Vagina (tissue), 2 donors: ENCODE measurements around the gene ZNF682. TPM values are rescaled to one million over a fixed set of nuclear protein-coding genes. Genes with fewer than 3 reads are reported as not detected.
"Not testable (repeated sequence)": the region's sequence is repeated elsewhere in the genome, so short reads cannot be mapped to it uniquely, and the experiment has no call there.

Experiments
- DNase-seq, 2 donors: peaks; one replicate each; pipeline ENCODE4 v3.0.0-alpha.2; 2017; ENCODE audit errors: extremely low spot score in 2 of 2
- H3K27ac ChIP-seq: fragments of 200-600 bp; sonication (generic); one replicate; pipeline ENCODE4 v1.5.1; 2019
- H3K27me3 ChIP-seq: fragments of 200-600 bp; sonication (generic); one replicate; pipeline ENCODE4 v1.5.1; 2019
- H3K36me3 ChIP-seq, 2 donors: fragments of 200-600 bp; sonication (generic); one replicate each; pipeline ENCODE4 v1.5.1; 2017 to 2019
- H3K4me1 ChIP-seq: fragments of 200-600 bp; sonication (generic); one replicate; pipeline ENCODE4 v1.5.1; 2019
- H3K4me3 ChIP-seq, 2 donors: fragments of 200-600 bp; sonication (generic); 1 replicate in 1 of 2; 2 replicates in 1 of 2; pipeline ENCODE4 v1.5.1; 2016 to 2019
- H3K9me3 ChIP-seq: fragments of 200-600 bp; sonication (generic); one replicate; pipeline ENCODE4 v1.5.1; 2019
- CTCF ChIP-seq, 3 experiments: fragments of 450-650 bp in 2 of 3; fragments of 200-600 bp in 1 of 3; sonication (generic) in 1 of 3; IDR thresholded peaks; one replicate each; pipeline ENCODE4 v1.5.1; 2017 to 2019; ENCODE audit warnings: antibody characterized with exemption in 3 of 3, mild to moderate bottlenecking in 2 of 3, moderate library complexity in 2 of 3
- POLR2A ChIP-seq, 2 donors: fragments of 450-650 bp; IDR thresholded peaks; one replicate each; pipeline ENCODE4 v1.6.1; 2017; ENCODE audit warnings: antibody characterized with exemption in 2 of 2, mild to moderate bottlenecking in 2 of 2, moderate library complexity in 2 of 2
- POLR2AphosphoS5 ChIP-seq, 2 donors: sonication (generic); formaldehyde crosslinking; IDR thresholded peaks; one replicate each; pipeline ENCODE4 v1.9.0; 2017; ENCODE audit warnings: antibody characterized with exemption in 2 of 2, mild to moderate bottlenecking in 2 of 2, low read depth in 1 of 2; ENCODE audit not compliant: insufficient read depth in 1 of 2
- intact Hi-C: fragments of 100-400 bp; cut with DNase I; formaldehyde crosslinking; loops from one replicate; pipeline ENCODE4 v1.15.1; 2023
- total RNA-seq: library from RNA; depleted of rRNA; stranded (reverse); fragments of >200 nt; gene quantifications from one replicate; pipeline ENCODE4 v1.2.3, GENCODE V29; 2016

The ZNF682 gene
- total RNA-seq, 1 donor from 2014 or later: 2.5 TPM

- Histone ChIP-seq H3K4me1 (no peaks in the 10 kb centered on the region), H3K9me3 (peaks cover 9% of the 10 kb centered on the region), H3K27ac (no peak overlapping the region), H3K36me3 (no peaks in the 10 kb centered on the region), H3K4me3 (no peak overlapping the region), H3K27me3 (no peaks in the 10 kb centered on the region)
- intact Hi-C loops: no loop called here
- TF ChIP-seq POLR2A (IDR thresholded peaks at IDR 0.05) (no peak), POLR2AphosphoS5 (IDR thresholded peaks at IDR 0.05; ENCODE audit: insufficient read depth in 1 of 2, low read depth in 1 of 2) (no peak), CTCF (IDR thresholded peaks at IDR 0.05) (no peak)
- peak; percentile 22 to 47 for DNase-seq
These were observed 72.4 kb downstream of the ZNF682 start for GRCh38 chr19:19966862-19967261.

GRCh38 chr19:19966126-19966525 lies 73.2 kb downstream of the ZNF682 start:
- H3K36me3 ChIP-seq, H3K27me3 ChIP-seq, DNase-seq, H3K27ac ChIP-seq, H3K4me1 ChIP-seq, intact Hi-C loops, H3K4me3 ChIP-seq, H3K9me3 ChIP-seq: not testable (repeated sequence)

GRCh38 chr19:19964416-19964815 lies 74.9 kb downstream of the ZNF682 start:
- TF ChIP-seq POLR2AphosphoS5 (IDR thresholded peaks at IDR 0.05; ENCODE audit: insufficient read depth in 1 of 2, low read depth in 1 of 2): no peak
- no peak for TF ChIP-seq CTCF (IDR thresholded peaks at IDR 0.05)
- no peak for TF ChIP-seq POLR2A (IDR thresholded peaks at IDR 0.05)
- intact Hi-C loops: no loop called here

GRCh38 chr19:19959151-19959799 lies 80.0 kb downstream of the ZNF682 start:
- intact Hi-C loops: loop anchor here (10.0 kb wide), 1 partner anchor 414 kb away; no protein-coding TSS in a partner anchor
- not testable (repeated sequence) for H3K27me3 ChIP-seq, H3K4me1 ChIP-seq, H3K9me3 ChIP-seq, H3K36me3 ChIP-seq, H3K4me3 ChIP-seq, H3K27ac ChIP-seq
- DNase-seq: peak in 1 of 2 donors; percentile 29
- peak; percentile 27 to 66 (median 46) for TF ChIP-seq CTCF (IDR thresholded peaks at IDR 0.05)

More at GRCh38 chr19:19964416-19964815, 74.9 kb downstream of the ZNF682 start:
- Histone ChIP-seq H3K27me3 (no peaks in the 10 kb centered on the region), H3K9me3 (peaks cover 9% of the 10 kb centered on the region), H3K36me3 (no peaks in the 10 kb centered on the region), H3K27ac (no peak overlapping the region), H3K4me3 (no peak overlapping the region), H3K4me1 (no peaks in the 10 kb centered on the region)
- DNase-seq: peak; percentile 22 to 80

GRCh38 chr19:19957766-19958165 lies 81.5 kb downstream of the ZNF682 start:
- not testable (repeated sequence) for H3K27me3 ChIP-seq, H3K9me3 ChIP-seq, H3K27ac ChIP-seq, H3K4me3 ChIP-seq, H3K4me1 ChIP-seq, H3K36me3 ChIP-seq
- peak in 1 of 2 donors; percentile 42 for DNase-seq
- intact Hi-C loops: loop anchor here (10.0 kb wide), 1 partner anchor 413 kb away; no protein-coding TSS in a partner anchor

GRCh38 chr19:19956434-19957075 lies 82.8 kb downstream of the ZNF682 start:
- Histone ChIP-seq H3K4me1 (no peaks in the 10 kb centered on the region), H3K27me3 (no peaks in the 10 kb centered on the region), H3K4me3 (no peak overlapping the region), H3K36me3 (no peaks in the 10 kb centered on the region), H3K27ac (no peak overlapping the region), H3K9me3 (no peaks in the 10 kb centered on the region)
- intact Hi-C loops: loop anchor here (10.0 kb wide), 1 partner anchor 412 kb away; no protein-coding TSS in a partner anchor
- no peak for TF ChIP-seq CTCF (IDR thresholded peaks at IDR 0.05)
- TF ChIP-seq POLR2A (IDR thresholded peaks at IDR 0.05): no peak
- TF ChIP-seq POLR2AphosphoS5 (IDR thresholded peaks at IDR 0.05; ENCODE audit: insufficient read depth in 1 of 2, low read depth in 1 of 2): no peak
- DNase-seq: peak in 1 of 2 donors; percentile 49
